SK-N-MC (cell line): ENCODE data around the gene TBCEL.

Source experiments
- EZH2 ChIP-seq: fragments of 200-600 bp; sonication (generic); IDR thresholded peaks from one replicate; pipeline ENCODE4 v1.6.1; 2017; ENCODE audit warnings: antibody characterized with exemption
- POLR2AphosphoS5 ChIP-seq: IDR thresholded peaks from 2 replicates; pipeline ENCODE4 v1.6.1; 2012; ENCODE audit warnings: mild to moderate bottlenecking, low read depth, low read length, borderline replicate concordance

- TF ChIP-seq EZH2 (no peak), POLR2AphosphoS5 (no peak)
Measured at GRCh38 chr11:121110871-121111724, 87.2 kb downstream of the TBCEL start.
